ENCODE measurements around the gene GCN1.
"Not testable (repeated sequence)": the region's sequence is repeated elsewhere in the genome, so short reads cannot be mapped to it uniquely, and the experiment has no call there.

The GCN1 gene

DNA sequence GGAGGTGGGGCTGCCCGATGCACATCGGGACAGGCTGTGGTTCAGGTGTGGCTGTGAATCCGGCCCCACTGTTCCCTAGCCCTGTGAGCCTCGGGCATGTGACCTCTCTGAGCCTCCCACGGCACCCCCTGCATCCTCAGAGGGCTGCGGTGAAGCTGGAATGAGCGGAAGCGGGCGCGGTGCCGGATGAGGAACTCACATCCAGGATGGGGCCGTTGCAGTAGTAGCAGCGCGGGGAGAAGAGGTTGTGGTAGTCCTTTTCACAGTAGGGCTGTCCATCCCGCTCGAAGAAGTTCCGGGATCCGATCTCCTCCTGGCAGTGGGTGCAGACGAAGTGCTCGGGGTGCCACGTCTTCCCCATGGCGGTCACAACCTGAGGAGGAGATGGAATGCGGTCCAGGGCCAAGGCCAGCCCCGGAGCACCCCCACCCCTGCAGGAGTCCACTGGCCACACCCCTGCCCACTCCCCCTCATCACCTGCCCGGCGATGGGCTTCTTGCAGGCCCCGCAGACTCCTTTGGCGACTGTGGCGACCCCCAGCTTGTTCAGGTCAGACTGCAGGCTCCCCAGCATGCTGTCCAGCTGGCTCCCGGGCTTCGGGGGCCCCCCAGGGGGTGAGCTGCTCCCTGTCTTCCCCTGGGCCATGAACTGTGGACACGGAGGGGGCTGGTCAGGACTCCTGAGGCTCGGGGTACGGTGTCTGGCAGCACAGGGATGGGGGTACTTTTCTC, 20.3 kb upstream of the GCN1 start:
- DNase-seq, result no peak

DNA sequence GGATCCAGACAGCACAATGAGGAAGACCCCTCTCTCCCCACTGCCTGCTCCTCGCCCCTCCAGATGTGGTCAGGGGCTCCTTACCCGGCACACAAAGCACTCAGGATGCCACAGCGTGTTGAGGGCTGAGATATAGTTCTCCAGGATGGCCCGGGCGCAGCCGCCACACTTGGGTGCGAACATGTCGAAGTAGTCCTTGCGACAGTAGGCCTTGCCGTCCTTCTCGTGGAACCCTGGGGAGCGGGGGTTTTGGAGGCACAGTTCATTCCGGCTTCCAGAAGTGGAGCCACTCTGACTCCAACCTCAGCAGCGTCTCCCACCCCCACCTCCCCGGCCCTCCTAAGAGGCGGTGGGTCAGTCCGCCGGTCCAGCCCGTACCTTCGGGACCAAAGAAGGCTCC, 19.2 kb upstream of the GCN1 start:
- DNase-seq, result no peak

DNA sequence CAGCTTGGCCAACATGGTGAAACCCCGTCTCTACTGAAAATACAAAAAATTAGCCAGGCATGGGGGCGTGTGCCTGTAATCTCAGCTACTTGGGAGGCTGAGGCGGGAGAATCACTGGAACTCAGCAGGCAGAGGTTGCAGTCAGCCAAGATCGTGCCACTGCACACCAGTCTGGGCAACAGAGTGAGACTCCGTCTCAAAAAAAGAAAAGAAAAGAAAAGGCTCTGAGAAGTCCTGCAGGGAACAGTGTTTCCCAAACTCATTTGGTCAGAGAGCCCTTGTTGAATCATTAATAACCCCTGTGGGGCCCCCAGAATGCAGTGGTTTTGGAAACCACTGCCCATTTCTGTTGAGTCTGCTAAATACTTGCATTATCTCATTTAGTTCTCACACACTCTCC, 18.7 kb upstream of the GCN1 start:
- not testable (repeated sequence) for DNase-seq

DNA sequence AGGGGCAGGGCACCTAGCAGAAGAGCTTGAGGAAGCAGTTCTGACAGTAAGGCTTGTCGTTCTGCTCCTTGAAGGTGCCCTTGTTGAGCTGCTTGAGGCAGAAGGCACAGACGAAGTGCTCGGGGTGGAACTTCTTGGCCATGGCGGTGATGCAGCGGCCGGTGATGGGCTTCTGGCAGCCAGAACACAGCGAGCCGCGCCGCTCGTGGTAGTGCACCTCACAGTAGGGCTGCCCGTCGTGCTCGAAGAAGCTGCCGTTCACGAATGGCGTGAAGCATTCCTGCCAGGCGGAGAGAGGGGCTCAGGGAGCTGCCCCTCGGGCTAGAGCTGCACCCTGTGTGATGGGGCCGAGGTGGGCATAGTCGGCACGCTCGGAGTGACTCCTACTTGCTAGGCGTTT, 17.8 kb upstream of the GCN1 start:
- no peak for DNase-seq

DNA sequence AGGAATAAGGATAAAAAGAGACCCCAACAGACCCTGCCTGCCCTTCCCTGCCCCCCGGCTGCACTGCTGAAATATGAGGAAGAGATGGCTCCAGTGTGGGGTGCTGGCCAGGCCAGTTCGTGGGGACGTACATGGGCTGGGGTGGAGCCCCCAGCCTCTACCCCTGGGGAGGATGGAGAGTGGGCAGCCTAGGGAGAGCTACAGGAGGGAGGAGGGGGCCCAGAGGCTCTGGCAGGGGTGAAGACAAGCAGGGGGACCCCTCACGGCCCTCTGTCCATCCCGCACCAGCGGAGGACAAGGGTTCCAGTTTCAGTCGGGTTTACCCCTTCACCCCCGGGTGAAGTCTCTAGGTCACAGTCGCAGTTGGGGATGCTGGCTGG, 17.4 kb upstream of the GCN1 start:
- DNase-seq, result no peak

DNA sequence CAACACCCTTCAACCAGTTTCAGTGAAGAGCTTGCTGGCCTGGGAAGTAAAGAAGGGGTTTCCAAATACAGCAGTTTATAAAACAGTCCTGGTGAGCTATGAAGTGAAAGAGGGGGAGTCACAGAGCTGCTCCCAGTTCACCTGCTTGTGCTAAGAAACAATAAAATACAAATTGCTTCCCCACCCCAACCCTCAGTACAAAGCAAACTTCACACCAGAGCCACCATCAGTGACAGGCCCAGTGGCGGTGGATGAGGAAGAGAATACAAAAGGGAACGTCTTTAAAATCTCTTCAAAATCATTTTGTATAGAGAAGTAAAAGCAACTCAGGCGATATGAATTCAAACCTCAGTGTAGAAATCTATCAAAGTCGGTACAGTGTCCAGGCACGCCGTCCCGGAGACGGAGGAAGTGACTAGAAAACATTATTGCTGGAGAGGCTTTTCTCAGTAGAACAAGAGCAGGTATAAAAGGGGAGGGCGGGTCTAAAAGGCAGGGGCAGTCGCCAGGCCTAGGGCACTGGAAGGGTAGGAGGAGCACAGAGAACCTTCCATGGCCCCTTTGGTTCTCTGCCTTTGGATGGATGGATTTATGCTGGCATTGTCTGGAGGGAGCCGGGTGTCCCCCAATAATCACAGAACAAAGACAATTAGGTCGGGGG, 16.9 kb upstream of the GCN1 start:
- no peak for DNase-seq

DNA sequence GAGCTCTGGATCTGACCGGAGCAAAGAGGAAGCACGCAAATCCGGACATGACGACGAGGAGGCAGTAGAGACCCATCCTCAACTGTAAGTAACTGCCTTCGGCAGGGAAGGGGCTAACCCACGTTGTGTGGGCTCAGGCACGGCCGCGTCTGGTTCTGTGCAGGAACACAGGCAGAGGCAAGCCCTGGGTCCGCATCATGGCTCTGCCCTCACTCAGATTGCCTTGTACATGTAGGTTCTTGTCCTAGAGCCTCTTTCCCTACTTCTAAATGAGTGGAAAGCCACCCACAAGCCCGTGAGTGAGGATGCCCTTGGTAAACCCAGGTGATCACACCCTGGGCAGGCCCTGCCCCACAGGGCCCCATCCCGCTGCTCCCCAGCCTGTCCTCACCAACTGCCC, 15.3 kb upstream of the GCN1 start:
- DNase-seq, result no peak

DNA sequence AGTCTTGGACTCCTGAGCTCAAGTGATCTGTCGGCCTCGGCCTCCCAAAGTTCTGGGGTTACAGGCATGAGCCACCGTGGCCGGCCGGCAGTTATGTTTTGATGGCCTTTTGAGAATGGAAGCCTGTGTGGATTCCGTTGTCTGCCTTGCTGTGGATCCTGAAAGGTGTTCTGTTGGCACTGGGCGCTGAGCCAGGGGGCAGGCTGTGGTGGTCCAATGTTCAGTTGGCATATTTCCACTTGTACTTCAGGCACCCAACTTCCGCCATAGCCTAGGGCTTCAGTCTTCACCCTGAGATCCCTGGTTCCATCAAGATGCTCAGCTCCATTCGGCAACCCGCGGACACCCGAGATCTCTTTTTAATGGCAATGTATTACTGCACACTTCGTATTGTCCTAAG, 12.7 kb upstream of the GCN1 start:
- no peak for DNase-seq

DNA sequence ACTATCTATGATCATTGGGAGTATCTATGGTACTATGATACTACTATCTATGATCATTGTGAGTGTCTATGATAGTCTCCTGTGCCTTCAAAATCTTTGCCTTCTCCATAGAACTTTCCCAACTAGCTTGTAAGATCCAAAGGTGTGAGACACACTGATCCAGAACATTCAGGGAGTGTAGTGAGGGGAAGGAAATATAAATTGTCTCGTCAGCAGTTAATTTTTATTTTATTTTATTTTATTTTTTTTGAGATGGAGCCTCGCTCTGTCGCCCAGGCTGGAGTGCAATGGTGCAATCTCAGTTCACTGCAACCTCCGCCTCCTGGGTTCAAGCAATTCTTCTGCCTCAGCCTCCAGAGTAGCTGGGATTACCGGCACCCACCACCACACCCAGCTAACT, 12.3 kb upstream of the GCN1 start:
- DNase-seq, result not testable (repeated sequence)

DNA sequence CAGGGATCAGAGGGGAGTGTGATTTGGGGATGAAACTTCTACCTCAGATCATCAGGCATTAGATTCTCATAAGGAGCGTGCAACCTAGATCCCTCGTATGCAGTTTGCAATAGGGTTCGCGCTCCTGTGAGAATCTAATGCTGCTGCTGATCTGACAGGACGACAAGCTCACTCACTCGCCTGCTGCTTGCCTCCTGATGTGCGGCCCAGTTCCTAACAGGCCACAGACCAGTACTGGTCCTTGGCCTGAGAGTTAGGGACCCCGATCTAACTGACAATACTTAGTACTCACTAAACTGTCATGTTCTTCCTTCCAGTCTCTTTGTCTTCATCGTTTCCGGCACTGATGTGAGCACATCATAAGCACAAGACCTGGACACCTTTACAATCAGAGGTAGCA, 11.7 kb upstream of the GCN1 start:
- no peak for DNase-seq

DNA sequence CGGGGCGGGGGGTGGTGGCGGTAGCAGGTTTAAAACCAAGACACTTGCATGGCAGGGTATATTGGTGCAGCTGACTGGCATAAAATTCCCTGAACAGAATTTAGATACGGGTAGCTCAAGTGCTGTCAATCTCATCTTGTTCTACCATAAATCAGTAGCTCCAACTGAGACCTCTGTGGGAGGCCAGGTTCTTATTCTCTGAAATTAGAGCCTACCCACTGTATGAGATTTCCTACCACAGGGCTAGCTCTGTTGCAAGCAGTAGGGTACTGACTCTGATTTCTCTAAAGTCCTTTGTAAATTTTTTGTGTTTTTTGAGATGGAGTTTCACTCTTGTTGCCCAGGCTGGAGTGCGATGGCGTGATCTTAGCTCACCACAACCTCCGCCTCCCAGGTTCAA, 9.7 kb upstream of the GCN1 start:
- DNase-seq, result no peak

DNA sequence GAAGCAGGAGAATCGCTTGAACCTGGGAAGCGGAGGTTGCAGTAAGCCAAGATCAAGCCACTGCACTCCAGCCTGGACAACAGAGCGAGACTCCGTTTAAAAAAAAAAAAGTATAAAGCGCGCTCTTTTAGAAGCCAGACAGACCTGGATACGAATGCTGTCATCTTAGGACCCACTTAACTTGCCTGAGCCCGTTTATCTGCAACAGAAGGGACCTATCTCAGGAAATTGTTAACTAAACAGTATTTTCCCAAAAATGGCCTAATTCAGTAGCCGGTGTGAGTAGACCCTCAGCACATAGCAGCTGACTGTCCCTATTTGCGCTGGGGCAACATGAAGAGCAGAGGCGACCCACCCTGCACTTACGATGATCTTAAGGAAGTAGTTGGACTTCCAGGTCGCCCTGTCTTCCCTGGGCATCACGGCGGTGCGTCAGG, 5.9 kb upstream of the GCN1 start:
- DNase-seq, result no peak

DNA sequence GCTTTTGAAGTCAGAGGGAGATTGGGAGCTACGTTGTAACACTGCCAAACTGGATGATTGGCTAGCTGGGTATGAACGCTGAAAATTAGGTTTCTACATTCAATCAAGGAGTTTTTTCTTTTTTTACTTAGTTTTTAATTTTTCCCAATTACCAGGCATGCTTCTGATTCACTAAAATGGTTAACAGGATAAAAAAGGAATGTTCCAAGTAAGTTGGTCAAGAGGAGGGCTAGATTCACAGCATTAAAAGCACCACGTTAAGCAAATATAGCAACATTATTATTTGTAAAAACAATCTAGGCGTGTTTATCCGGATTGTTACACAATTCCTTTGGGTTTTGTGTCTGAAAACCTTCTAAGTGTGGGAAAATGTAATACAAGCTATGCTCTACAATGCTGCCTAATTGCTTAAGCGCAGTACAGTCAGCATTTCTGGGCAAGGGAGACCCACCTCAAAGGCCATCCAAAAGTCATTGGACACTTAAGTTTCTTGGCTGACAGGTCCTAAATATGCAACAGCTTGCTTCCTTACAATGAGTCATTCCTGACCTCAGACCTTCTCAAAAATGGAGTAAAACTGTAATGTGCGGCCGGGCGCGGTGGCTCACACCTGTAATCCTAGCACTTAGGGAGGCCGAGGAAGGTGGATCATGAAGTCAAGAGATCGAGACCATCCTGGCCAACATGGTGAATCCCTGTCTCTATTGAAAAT, 5.2 kb upstream of the GCN1 start:
- peak in 1 of 5 donors; percentile 46 for DNase-seq

DNA sequence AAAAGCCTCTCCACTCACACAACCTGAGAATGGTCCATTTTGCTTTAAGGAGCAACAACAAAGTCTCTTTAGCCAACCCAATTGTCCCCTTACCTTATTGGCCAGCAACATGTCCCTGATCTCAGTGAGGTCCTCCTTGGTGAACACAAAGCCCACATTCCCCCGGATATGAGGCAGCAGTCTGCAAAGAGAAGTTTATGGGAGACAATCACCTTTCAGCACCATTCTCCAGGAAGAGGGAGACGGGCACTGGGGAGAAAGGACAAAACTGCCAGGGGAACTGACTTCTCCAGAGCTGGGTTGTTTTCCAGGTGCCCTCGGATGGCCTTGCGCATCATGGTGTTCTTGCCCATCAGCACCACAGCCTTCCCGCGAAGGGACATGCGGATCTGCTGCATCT, 4.5 kb upstream of the GCN1 start:
- no peak for DNase-seq

DNA sequence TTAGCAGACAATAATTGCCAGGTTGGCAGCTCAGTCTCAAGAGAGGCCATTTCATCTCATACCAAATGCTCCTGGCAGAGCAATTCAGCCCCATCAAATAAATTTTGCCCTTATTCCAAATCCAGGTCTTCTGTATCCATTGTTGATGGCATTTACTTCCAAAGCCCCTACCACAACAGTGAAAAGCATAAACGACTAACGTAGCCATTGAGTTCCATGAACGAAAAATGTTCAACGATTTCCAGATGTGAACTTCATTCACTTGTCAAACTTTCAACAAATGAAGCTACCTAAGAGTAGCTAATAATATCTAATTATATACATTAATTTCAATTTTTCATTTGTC, 3.0 kb upstream of the GCN1 start:
- DNase-seq, result no peak

DNA sequence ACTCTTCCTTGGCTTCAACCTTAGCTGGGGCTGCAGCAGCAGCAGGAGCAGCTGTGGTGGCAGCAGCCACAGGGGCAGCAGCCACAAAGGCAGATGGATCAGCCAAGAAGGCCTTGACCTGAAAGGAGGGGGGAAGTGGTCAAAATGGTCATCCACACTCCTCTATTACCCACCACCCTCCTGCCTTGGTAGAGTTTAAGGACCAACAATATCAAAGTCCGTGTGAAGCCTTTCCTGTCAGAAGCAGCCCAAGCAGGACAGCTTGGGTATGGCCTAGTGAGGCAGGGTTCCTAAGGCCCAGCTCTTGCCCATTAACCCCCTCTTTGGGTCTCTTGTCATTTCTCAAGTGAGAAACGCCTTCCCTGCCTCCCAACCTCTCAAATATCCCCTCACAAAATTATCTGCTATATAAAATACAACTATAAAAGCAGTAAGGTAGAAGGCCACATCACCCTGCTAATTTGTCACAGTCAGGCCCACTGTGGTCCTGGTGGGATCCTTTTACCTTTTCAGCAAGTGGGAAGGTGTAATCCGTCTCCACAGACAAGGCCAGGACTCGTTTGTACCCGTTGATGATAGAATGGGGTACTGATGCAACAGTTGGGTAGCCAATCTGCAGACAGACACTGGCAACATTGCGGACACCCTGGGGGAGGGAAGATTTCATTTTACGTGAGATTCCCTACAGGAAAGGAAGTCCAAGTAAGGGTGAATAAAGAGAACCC, 2.5 kb upstream of the GCN1 start:
- DNase-seq, result not testable (repeated sequence)

DNA sequence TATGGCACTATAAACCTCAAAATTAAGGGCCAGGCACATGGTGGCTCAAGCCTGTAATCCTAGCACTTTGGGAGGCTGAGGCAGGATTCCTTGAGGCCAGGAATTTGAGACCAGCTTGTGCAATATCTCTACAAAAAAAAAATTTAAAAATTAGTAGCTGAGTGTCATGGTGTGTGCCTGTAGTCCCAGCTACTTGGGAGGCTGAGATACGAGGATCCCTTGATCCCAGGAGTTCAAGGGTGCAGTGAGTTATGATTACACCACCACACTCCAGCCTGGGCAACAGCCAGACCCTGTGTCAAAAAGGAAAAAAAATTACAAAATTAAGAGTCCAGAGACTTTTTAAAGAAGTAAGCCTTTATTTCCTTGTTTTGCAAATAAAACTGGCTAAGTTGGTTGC, 1.8 kb upstream of the GCN1 start:
- DNase-seq, result no peak

DNA sequence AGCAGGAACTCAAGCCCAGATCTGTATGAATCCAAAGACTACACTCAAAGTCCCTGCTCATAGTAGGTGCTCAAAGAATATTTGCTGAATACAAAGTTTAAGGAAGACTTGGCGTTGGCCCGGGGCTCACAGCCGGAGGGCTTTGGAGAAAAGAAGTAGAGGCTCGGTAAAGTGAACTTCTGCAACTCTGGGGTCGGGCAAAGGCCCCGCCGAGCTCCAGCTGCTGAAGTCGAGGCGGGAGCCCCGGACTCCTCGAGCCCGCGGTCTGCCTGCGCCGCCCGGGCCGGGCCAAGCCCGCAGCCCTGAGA, 335 bp downstream of the GCN1 start:
- DNase-seq, result no peak

DNA sequence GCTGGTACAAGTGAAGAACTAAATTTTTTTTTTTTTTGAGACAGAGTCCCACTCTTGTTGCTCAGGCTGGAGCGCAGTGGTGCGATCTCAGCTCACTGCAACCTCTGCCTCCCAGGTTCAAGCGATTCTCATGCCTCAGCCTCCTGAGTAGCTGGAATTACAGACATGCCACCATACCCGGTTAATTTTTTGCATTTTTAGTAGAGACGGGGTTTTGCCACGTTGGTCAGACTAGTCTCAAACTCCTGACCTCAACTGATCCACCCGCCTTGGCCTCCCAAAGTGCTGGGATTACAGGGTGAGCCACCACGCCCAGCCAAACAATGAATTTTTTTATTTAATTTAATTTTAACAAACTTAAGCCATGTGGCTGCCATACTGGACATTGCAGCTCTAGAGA, 1.2 kb downstream of the GCN1 start:
- DNase-seq, result not testable (repeated sequence)

DNA sequence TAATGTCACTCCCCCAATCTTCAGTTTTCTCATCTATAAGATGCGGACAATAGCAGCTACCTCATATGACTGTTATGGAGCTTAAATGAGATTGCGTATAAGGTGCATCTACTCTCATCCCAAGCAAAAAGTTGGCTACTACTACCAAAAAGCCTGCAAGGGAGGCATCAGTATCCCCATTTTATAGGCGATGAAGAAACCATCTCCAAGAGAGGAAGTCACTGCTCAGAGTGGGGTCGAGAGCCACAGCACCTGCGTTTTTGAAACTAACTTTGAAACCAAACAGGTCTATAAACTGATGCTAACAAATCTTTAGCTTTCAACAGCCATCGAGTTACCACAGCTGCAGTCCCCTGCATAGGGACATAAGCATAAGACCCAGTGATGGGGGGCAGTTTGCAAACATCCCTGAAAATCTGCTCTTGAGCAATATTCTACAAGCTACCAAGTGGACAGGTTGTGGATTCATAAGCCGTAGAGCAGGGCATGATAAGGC, 3.5 kb downstream of the GCN1 start:
- no peak for DNase-seq

DNA sequence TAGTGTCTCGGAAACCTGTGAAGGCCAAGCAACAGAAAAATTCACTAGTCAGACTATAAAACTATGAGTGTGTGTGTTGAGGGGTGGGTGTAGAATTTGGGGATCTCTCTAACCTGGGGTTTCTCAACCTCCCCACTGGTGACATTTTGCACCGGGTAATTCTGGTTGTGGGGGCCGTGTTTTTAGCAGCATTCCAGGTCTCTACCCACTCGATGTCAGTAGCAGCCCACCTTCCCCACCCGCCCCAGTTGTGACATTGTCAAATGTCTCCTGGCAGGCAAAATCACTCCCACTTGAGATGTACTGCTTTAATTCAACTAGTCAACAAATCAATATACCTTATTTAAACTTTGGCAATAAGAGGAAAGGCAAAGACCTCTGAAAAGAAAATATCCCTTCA, 4.1 kb downstream of the GCN1 start:
- no peak for DNase-seq

DNA sequence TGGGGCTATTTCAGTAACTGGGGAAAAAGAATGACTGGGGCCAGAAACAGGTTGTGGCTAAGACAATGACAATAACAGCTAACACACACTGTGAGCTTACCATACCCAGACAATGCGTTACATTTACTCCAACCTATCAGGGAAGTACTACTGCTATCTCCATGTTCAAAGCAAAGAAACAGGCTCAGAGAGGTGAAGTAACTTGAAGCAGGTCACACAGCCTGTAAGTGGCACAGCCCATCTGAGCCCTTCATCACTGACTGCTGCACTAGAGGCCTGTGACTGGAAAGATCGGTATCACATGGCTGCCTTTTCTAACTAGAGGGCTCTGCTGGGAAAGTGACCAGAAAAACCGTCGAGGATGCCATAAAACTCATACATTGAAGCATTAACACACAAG, 7.9 kb downstream of the GCN1 start:
- no peak for DNase-seq

DNA sequence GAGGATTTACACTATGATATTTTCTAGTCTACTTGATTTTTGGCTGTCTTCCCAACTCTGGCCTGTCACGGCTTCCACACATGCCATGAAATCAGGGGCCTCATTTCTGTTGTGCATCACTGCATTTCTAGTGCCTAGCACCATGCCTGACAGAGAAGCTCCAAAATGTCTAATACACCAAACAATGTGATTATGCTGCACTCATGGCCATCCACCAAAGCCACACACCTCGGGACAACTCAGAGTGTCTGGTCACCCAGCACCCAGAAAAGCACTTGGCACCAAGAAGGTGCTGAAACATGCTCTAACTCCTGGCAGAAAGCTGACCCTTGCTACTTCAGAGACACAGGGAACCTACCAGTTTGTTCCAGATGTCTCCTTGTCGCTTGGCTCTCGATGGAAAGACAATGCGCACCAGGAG, 11.3 kb downstream of the GCN1 start:
- no peak for DNase-seq
